Fibroblast of the aortic adventitia (primary cell): ENCODE measurements around the gene CSMD2. TPM values are rescaled to one million over a fixed set of nuclear protein-coding genes. Genes with fewer than 3 reads are reported as not detected.

Experiments
- DNase-seq: peaks from one replicate; pipeline ENCODE4 v3.0.0-alpha.2; 2010; ENCODE audit warnings: low read depth
- H3K4me3 ChIP-seq: 2 replicates; pipeline ENCODE4 v1.5.1; 2011; ENCODE audit warnings: low read depth, mild to moderate bottlenecking, control low read depth, low read length, moderate library complexity
- CTCF ChIP-seq: IDR thresholded peaks from 2 replicates; pipeline ENCODE4 v1.5.1; 2011; ENCODE audit warnings: mild to moderate bottlenecking, low read length, control low read depth, inconsistent platforms; ENCODE audit not compliant: insufficient read depth
- total RNA-seq: library from RNA; depleted of rRNA; stranded (reverse); fragments of >200 nt; gene quantifications from 2 replicates; pipeline ENCODE4 v1.2.3, GENCODE V29; 2012; ENCODE audit warnings: low replicate concordance

CSMD2 gene
- total RNA-seq, 1 donor = 6.6 TPM

GRCh38 chr1:33709174-33709782, 455.8 kb downstream of the CSMD2 start:
- no peak for DNase-seq

GRCh38 chr1:33706634-33707255, 458.3 kb downstream of the CSMD2 start:
- no peak for DNase-seq
- TF ChIP-seq CTCF = no peak
- H3K4me3 ChIP-seq = no peak overlapping the region

More at GRCh38 chr1:33709174-33709782, 455.8 kb downstream of the CSMD2 start:
- no peak overlapping the region for H3K4me3 ChIP-seq
- no peak for TF ChIP-seq CTCF

GRCh38 chr1:33703464-33703863, 461.6 kb downstream of the CSMD2 start:
- no peak for DNase-seq
- H3K4me3 ChIP-seq = no peak overlapping the region
- no peak for TF ChIP-seq CTCF

- no peak for DNase-seq
- no peak for TF ChIP-seq CTCF
- H3K4me3 ChIP-seq = no peak overlapping the region
Observed at GRCh38 chr1:33698361-33699035, 466.5 kb downstream of the CSMD2 start.

GRCh38 chr1:33697816-33698215, 467.2 kb downstream of the CSMD2 start:
- TF ChIP-seq CTCF = no peak
- no peak overlapping the region for H3K4me3 ChIP-seq
- DNase-seq = no peak

GRCh38 chr1:33696962-33697361, 468.1 kb downstream of the CSMD2 start:
- H3K4me3 ChIP-seq = no peak overlapping the region
- no peak for TF ChIP-seq CTCF
- DNase-seq = no peak
